GM19328 (cell line): ENCODE measurements around the gene DLG2.
"Not testable (repeated sequence)": the region's sequence is repeated elsewhere in the genome, so short reads cannot be mapped to it uniquely, and the experiment has no call there.

ENCODE experiments used
- ATAC-seq: cut with Tn5 transposase; IDR thresholded peaks from one replicate; pipeline ENCODE4 v1.9.1; 2021; ENCODE audit warnings: mild to moderate bottlenecking, moderate library complexity; ENCODE audit not compliant: unreplicated experiment

The DLG2 gene

GRCh38 chr11:84333221-84333620 is 1293.9 kb downstream of the DLG2 start:
- no peak for ATAC-seq

GRCh38 chr11:84322211-84322610 is 1304.9 kb downstream of the DLG2 start:
- ATAC-seq = no peak

- no peak for ATAC-seq
Measured at GRCh38 chr11:84319863-84320262, 1307.3 kb downstream of the DLG2 start.

GRCh38 chr11:84316866-84317555 is 1310.1 kb downstream of the DLG2 start:
- ATAC-seq = no peak

GRCh38 chr11:84313830-84314359 is 1313.2 kb downstream of the DLG2 start:
- no peak for ATAC-seq

GRCh38 chr11:84310268-84310667 is 1316.9 kb downstream of the DLG2 start:
- ATAC-seq = no peak

- ATAC-seq = not testable (repeated sequence)
Measured at GRCh38 chr11:84308491-84308890, 1318.7 kb downstream of the DLG2 start.

- ATAC-seq = no peak
Measured at GRCh38 chr11:84300092-84300491, 1327.1 kb downstream of the DLG2 start.

- ATAC-seq = no peak
Measured at GRCh38 chr11:84297570-84297969, 1329.6 kb downstream of the DLG2 start.

GRCh38 chr11:84295815-84296214 is 1331.3 kb downstream of the DLG2 start:
- ATAC-seq = no peak

GRCh38 chr11:84292955-84293354 is 1334.2 kb downstream of the DLG2 start:
- ATAC-seq = no peak

- ATAC-seq = no peak
Measured at GRCh38 chr11:84292006-84292405, 1335.1 kb downstream of the DLG2 start.

GRCh38 chr11:84290647-84291046 is 1336.5 kb downstream of the DLG2 start:
- no peak for ATAC-seq

GRCh38 chr11:84289381-84289906 is 1337.7 kb downstream of the DLG2 start:
- peak; percentile 92 for ATAC-seq

- no peak for ATAC-seq
Measured at GRCh38 chr11:84273541-84273940, 1353.6 kb downstream of the DLG2 start.

- no peak for ATAC-seq
Measured at GRCh38 chr11:84270466-84270865, 1356.7 kb downstream of the DLG2 start.

- ATAC-seq = no peak
Measured at GRCh38 chr11:84264066-84264465, 1363.1 kb downstream of the DLG2 start.

GRCh38 chr11:84261707-84262106 is 1365.4 kb downstream of the DLG2 start:
- ATAC-seq = no peak

- no peak for ATAC-seq
Measured at GRCh38 chr11:84260862-84261261, 1366.3 kb downstream of the DLG2 start.

GRCh38 chr11:84256618-84257017 is 1370.5 kb downstream of the DLG2 start:
- ATAC-seq = no peak

- ATAC-seq = no peak
Measured at GRCh38 chr11:84255483-84255882, 1371.7 kb downstream of the DLG2 start.

- no peak for ATAC-seq
Measured at GRCh38 chr11:84250834-84251613, 1376.1 kb downstream of the DLG2 start.
